CD4-positive, alpha-beta T cell (primary cell): Measurements from ENCODE around the gene ILKAP. TPM values are rescaled to one million over a fixed set of nuclear protein-coding genes. Genes with fewer than 3 reads are reported as not detected.

ENCODE experiments used
- ATAC-seq: fragments of 200-7000 bp; cut with Tn5 transposase; one replicate; pipeline ENCODE4 v1.10.0; 2022; ENCODE audit warnings: mild to moderate bottlenecking; ENCODE audit not compliant: poor library complexity
- CTCF ChIA-PET: fragments of 350-600 bp; sonication (Branson Sonifier 250); formaldehyde crosslinking; loops from one replicate; lab custom pipeline; 2021; ENCODE audit warnings: antibody characterized with exemption, inconsistent platforms; lab: Charles Lee
- POLR2A ChIA-PET: fragments of 350-600 bp; sonication (Branson Sonifier 250); formaldehyde crosslinking; loops from one replicate; lab custom pipeline; 2021; ENCODE audit warnings: antibody characterized with exemption, inconsistent platforms; lab: Charles Lee
- DNase-seq, 14 experiments: peaks; one replicate each; pipeline ENCODE4 v3.0.0-alpha.2; 2013 to 2020; ENCODE audit warnings: mixed read lengths in 2 of 14
- H3K27ac ChIP-seq, 2 donors: one replicate each; pipeline versions ENCODE4 v1.5.1 to v1.7.0; 2013; ENCODE audit warnings: low read length in 2 of 2, low read depth in 1 of 2, mild to moderate bottlenecking in 1 of 2
- H3K27me3 ChIP-seq, 2 experiments: 1 replicate in 1 of 2; 2 replicates in 1 of 2; pipeline versions ENCODE4 v1.6.1 to v1.7.0; 2013; ENCODE audit warnings: low read length in 2 of 2, control low read depth in 1 of 2, mild to moderate bottlenecking in 1 of 2, moderate library complexity in 1 of 2; ENCODE audit not compliant: insufficient read depth in 2 of 2, control insufficient read depth in 1 of 2
- H3K36me3 ChIP-seq: one replicate; pipeline ENCODE4 v1.6.1; 2013; ENCODE audit warnings: low read length, control low read depth; ENCODE audit not compliant: insufficient read depth
- H3K4me1 ChIP-seq: one replicate; pipeline ENCODE4 v1.6.1; 2013; ENCODE audit warnings: low read length, control low read depth; ENCODE audit not compliant: insufficient read depth
- H3K4me3 ChIP-seq: one replicate; pipeline ENCODE4 v1.5.1; 2013; ENCODE audit warnings: mild to moderate bottlenecking, low read length, moderate library complexity
- H3K9me3 ChIP-seq, 2 experiments: 1 replicate in 1 of 2; 2 replicates in 1 of 2; pipeline versions ENCODE4 v1.6.1 to v1.7.0; 2013; ENCODE audit warnings: low read length in 2 of 2, mild to moderate bottlenecking in 2 of 2, control low read depth in 1 of 2, moderate library complexity in 1 of 2; ENCODE audit not compliant: control insufficient read depth in 1 of 2, insufficient read depth in 1 of 2
- H3K27ac Mint-ChIP-seq: one replicate; pipeline ENCODE4 v1.8.0; 2020; ENCODE audit warnings: mixed read lengths
- H3K27me3 Mint-ChIP-seq: one replicate; pipeline ENCODE4 v1.8.0; 2021; ENCODE audit warnings: mixed read lengths
- H3K36me3 Mint-ChIP-seq: one replicate; pipeline ENCODE4 v1.8.0; 2021; ENCODE audit warnings: low read depth, mixed read lengths
- H3K4me1 Mint-ChIP-seq: one replicate; pipeline ENCODE4 v1.8.0; 2021; ENCODE audit warnings: low read depth, mixed read lengths
- H3K4me3 Mint-ChIP-seq: one replicate; pipeline ENCODE4 v1.8.0; 2020; ENCODE audit warnings: mild to moderate bottlenecking, mixed read lengths
- H3K9me3 Mint-ChIP-seq: one replicate; pipeline ENCODE4 v1.8.0; 2020; ENCODE audit warnings: mixed read lengths
- intact Hi-C, 2 experiments: fragments of 100-400 bp; cut with DNase I in 1 of 2; cut with micrococcal nuclease in 1 of 2; formaldehyde crosslinking; loops; one replicate each; pipeline versions ENCODE4 v1.15.1 to v1.9.0; 2023 to 2025; cut with DNase I, micrococcal nuclease
- total RNA-seq, 174 experiments: library from RNA in 2 of 174; stranded (reverse) in 2 of 174; gene quantifications; one replicate each; pipeline ENCODE4 v1.2.3 and lab custom pipeline; 2021 to 2026
- TF ChIP-seq, protein P1 (sequence below): fragments of 200-600 bp; IDR thresholded peaks from one replicate; pipeline ENCODE4 v1.8.0; 2022; ENCODE audit warnings: antibody characterized with exemption, mild to moderate bottlenecking

ILKAP gene
- total RNA-seq, 2 experiments from 2014 or later = 133 to 143 TPM

DNA sequence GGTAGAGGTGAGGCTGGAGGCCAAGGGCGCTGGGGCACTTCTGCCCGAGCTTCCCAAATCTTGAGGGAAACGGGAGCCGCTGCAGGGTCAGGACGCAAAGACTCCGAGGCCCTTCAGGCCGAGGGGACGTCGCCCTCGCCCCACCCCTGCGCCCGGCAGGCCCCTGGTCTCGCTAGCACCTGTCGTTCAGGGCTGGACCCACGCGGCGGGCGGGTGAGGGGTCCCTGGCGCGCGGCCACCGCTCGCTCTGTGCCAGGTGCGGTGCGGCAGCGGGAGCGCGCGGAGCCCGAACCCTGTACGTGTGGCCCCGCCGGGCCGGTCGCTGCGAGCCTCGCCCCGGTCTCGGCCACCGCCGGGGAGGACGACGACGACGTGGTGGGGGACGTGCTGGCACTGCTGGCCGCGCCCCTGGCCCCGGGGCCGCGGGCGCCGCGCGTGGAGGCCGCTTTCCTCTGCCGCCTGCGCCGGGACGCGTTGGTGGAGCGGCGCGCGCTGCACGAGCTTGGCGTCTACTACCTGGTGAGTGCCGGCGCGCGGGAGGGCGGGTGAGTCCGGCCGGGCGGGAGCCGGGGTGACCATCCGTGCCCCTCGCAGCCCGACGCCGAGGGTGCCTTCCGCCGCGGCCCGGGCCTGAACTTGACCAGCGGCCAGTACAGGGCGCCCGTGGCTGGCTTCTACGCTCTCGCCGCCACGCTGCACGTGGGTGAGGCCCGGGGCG, 39.9 kb downstream of the ILKAP start:
- H3K9me3 Mint-ChIP-seq = no peaks in the 10 kb centered on the region
- H3K27me3 Mint-ChIP-seq = peaks cover 45% of the 10 kb centered on the region
- no peak for ATAC-seq
- H3K4me3 Mint-ChIP-seq = no peak overlapping the region
- TF ChIP-seq, protein P1, sequence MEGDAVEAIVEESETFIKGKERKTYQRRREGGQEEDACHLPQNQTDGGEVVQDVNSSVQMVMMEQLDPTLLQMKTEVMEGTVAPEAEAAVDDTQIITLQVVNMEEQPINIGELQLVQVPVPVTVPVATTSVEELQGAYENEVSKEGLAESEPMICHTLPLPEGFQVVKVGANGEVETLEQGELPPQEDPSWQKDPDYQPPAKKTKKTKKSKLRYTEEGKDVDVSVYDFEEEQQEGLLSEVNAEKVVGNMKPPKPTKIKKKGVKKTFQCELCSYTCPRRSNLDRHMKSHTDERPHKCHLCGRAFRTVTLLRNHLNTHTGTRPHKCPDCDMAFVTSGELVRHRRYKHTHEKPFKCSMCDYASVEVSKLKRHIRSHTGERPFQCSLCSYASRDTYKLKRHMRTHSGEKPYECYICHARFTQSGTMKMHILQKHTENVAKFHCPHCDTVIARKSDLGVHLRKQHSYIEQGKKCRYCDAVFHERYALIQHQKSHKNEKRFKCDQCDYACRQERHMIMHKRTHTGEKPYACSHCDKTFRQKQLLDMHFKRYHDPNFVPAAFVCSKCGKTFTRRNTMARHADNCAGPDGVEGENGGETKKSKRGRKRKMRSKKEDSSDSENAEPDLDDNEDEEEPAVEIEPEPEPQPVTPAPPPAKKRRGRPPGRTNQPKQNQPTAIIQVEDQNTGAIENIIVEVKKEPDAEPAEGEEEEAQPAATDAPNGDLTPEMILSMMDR = no peak
- Histone ChIP-seq H3K4me3 (no peak overlapping the region), H3K36me3 (peaks cover 7% of the 10 kb centered on the region), H3K9me3 (peaks cover 0 to 11% of the 10 kb centered on the region in 2 experiments), H3K4me1 (peaks cover 15% of the 10 kb centered on the region), H3K27ac (no peak overlapping the region), H3K27me3 (peaks cover 23 to 31% of the 10 kb centered on the region in 2 experiments)
- DNase-seq = no peak
- ChIA-PET POLR2A (no interaction called here), CTCF (no interaction called here)
- H3K4me1 Mint-ChIP-seq = peaks cover 17% of the 10 kb centered on the region
- no peak overlapping the region for H3K27ac Mint-ChIP-seq
- intact Hi-C loops = no loop called here
- H3K36me3 Mint-ChIP-seq = peaks cover 10% of the 10 kb centered on the region

DNA sequence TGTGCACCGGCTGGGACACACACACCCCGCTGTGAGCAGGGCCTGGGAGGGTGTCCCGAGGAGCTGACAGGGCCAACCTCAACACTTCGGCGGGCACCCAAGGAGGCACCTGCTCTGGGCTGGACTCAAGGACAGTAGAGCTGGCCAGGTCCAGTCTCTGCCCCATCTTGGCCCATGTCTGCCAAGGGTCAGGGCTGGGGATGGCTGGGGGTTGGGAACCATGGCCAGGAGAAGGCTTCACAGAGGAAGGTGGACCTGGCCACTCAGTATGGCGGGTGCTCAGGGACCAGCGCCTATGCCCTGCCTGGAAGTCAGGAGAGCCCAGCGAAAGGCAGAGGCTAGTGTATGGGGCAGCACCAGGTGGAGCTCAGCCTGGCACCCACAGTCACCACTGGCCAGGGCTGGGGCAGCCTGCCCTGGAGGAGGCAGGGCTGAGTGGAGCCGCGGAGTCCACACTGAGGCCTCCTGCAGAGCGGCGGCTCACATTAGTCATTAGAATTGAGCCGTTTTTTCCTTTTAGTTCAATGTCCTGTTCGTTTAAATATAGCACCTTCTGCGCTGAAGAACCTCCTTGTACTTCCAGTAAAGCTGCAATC, 40.6 kb downstream of the ILKAP start:
- Mint-ChIP-seq H3K4me3 (no peak overlapping the region), H3K36me3 (peaks cover 5% of the 10 kb centered on the region), H3K4me1 (peaks cover 17% of the 10 kb centered on the region), H3K27me3 (peaks cover 45% of the 10 kb centered on the region), H3K27ac (no peak overlapping the region), H3K9me3 (no peaks in the 10 kb centered on the region)
- TF ChIP-seq, protein P1 = no peak
- ChIA-PET POLR2A (no interaction called here), CTCF (no interaction called here)
- H3K27ac ChIP-seq = no peak overlapping the region
- DNase-seq = no peak
- H3K27me3 ChIP-seq = peaks cover 23 to 36% of the 10 kb centered on the region in 2 experiments
- H3K4me1 ChIP-seq = peaks cover 18% of the 10 kb centered on the region
- no peak for ATAC-seq
- H3K4me3 ChIP-seq = no peak overlapping the region
- peaks cover 1% of the 10 kb centered on the region for H3K36me3 ChIP-seq
- intact Hi-C loops = no loop called here
- H3K9me3 ChIP-seq = peaks cover 0 to 11% of the 10 kb centered on the region in 2 experiments

DNA sequence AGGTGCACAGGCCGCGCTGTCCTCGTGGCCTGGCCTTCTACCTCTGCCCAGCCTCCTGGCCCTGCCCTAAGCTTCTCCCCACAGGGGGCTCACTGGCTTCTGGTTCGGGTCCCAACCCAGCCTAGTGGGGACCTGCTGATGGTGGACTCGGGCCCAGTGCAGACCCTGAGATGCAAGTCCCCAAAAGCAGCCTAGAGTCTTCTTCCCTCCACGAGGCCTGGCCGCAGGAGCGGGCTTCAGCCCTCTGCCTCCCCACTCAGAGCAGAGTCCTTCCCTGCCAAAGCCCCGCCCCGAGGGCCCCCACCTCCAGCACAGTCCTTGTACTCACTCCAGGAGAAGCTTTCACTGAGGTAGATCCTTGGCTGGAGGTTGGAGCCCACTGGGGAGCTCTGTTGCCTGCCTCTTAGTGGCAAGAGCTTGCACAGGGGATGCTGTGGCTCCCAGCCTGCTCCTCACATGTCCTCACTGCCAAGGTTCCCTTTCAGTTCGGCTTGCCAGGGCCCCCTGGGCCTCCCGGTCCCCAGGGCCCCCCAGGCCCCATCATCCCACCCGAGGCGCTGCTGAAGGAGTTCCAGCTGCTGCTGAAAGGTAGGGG, 41.1 kb downstream of the ILKAP start:
- Mint-ChIP-seq H3K27ac (no peak overlapping the region), H3K27me3 (peaks cover 45% of the 10 kb centered on the region), H3K9me3 (no peaks in the 10 kb centered on the region), H3K4me1 (peaks cover 17% of the 10 kb centered on the region), H3K4me3 (no peak overlapping the region), H3K36me3 (peaks cover under 1% of the 10 kb centered on the region)
- Histone ChIP-seq H3K27ac (no peak overlapping the region), H3K4me1 (peaks cover 18% of the 10 kb centered on the region), H3K36me3 (no peaks in the 10 kb centered on the region), H3K27me3 (peaks cover 23 to 36% of the 10 kb centered on the region in 2 experiments), H3K9me3 (peaks cover 0 to 11% of the 10 kb centered on the region in 2 experiments), H3K4me3 (no peak overlapping the region)
- ChIA-PET CTCF (no interaction called here), POLR2A (no interaction called here)
- intact Hi-C loops = no loop called here
- DNase-seq (no peak), ATAC-seq (no peak)
- TF ChIP-seq, protein P1 = no peak
